Measurements from ENCODE around the gene PRR22.
"Not testable (repeated sequence)": the region's sequence is repeated elsewhere in the genome, so short reads cannot be mapped to it uniquely, and the experiment has no call there.

Gene PRR22

DNA sequence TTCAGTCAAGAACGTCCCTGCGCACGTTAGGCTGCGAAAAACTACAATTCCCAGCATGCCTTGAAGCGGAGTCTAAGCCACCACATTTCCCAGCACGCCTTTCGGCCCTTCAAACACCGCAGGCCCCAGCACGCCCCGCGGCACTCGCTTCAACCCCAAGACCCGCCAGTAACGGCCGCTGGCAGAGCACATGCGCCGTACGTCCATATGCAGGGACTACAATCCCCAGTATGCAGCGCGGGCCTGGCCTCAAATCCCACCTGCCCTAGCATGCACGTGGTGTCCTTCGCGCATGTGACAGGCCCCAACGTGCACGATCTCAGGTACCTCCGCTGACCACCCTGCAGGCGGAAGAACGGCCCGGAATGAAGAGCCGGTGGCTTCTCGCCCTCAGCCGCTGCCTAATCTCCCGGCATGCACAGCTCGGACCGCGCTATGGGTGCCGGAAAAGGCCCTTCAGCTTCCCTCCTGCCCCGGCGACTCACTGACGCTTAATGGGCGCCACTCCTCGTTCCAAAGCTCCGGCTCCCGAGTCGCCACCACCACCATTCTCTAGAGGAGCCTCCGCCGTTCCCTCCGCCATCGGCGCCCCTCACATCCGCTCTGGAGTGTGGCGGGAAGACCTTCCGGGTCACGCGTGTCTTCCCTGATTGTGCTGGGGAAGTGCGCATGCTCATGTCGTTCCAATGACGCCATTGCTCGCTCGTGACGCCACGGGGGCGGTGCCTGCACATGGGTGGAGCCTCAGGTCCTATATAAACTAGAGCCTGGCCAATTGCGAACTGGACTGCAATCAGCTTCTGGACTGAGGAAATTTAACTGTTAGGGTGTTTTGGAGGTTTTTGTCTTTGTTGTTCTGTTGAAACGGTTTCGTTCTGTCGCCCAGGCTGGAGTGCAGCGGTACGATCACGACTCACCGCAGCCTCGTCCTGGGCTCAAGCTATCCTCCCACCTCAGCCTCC, 6.3 kb upstream of the PRR22 start, which contains the start of gene DUS3L:
TSS of gene DUS3L (minus strand) at position 605 of the 962 bp plus-strand sequence. CDS start at position 583, 22 bp downstream.
- peak; percentile 99 for DNase-seq (ENCODE audit: low read depth, low spot score)

GRCh38 chr19:5789886-5790558, 5.5 kb upstream of the PRR22 start:
- no peak for DNase-seq (ENCODE audit: low read depth, low spot score)

- no peak for DNase-seq (ENCODE audit: low read depth, low spot score)
These were observed 4.8 kb upstream of the PRR22 start for GRCh38 chr19:5789351-5789761.

- DNase-seq (ENCODE audit: low read depth, low spot score): no peak
These were observed 3.9 kb upstream of the PRR22 start for GRCh38 chr19:5788422-5788821.

DNA sequence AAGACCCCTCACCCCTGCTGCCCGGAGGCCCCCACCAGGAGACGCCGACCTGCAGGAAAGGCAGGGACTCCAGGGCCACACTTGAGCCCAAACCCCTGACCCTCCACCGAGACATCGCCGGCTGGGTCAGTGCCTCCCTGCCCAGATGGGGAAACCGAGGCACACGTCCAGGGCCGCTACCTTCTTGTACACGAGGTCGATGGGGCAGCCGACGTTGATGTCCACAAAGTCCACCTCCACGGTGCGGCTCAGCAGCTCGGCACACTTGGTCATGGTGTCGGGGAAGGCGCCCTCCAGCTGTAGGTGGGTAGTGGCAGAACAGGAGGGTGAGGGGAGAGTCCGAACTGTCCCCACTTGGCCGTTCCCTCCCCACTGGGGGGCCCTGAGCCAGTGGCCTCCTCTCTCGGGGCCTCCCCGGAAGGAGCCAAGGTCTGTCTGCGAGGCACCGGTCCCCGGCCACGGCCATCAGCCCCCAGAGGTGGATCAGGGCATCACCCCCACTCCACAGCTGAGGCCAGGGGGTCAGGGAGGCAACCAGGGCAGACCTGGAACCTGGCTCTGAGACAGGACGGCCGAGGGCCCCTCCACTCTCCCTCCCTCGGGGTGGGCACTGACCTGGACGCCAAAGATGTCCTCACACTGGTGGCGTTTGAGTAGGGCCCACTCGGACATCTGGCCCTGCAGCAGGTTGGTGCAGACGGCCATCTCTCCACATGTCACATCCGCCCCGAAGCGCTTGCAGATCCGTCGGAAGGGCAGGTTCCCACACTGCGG, 3.0 kb upstream of the PRR22 start:
- DNase-seq (ENCODE audit: low read depth, low spot score): no peak

GRCh38 chr19:5786593-5787408, 2.3 kb upstream of the PRR22 start:
- DNase-seq (ENCODE audit: low read depth, low spot score): no peak

DNA sequence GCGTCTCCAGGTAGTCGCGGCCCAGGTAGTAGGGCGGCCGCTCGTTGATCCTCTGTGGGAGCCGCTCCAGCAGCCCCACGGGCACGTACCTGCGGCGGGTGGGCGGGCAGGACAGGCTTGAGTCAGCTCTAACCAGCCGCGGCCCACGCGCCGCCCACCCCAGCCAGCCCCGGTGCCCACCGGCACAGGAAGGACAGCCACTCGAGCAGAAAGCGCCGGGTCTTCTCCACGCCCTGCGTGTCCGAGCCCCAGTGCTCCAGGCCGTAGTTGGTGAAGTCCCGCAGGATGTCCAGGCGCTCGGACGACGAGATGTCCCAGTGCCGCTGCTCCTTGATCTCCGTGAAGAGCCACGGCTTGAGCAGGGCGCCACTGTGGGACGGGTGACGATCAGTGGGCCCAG, 877 bp upstream of the PRR22 start:
- no peak for DNase-seq (ENCODE audit: low read depth, low spot score)

DNA sequence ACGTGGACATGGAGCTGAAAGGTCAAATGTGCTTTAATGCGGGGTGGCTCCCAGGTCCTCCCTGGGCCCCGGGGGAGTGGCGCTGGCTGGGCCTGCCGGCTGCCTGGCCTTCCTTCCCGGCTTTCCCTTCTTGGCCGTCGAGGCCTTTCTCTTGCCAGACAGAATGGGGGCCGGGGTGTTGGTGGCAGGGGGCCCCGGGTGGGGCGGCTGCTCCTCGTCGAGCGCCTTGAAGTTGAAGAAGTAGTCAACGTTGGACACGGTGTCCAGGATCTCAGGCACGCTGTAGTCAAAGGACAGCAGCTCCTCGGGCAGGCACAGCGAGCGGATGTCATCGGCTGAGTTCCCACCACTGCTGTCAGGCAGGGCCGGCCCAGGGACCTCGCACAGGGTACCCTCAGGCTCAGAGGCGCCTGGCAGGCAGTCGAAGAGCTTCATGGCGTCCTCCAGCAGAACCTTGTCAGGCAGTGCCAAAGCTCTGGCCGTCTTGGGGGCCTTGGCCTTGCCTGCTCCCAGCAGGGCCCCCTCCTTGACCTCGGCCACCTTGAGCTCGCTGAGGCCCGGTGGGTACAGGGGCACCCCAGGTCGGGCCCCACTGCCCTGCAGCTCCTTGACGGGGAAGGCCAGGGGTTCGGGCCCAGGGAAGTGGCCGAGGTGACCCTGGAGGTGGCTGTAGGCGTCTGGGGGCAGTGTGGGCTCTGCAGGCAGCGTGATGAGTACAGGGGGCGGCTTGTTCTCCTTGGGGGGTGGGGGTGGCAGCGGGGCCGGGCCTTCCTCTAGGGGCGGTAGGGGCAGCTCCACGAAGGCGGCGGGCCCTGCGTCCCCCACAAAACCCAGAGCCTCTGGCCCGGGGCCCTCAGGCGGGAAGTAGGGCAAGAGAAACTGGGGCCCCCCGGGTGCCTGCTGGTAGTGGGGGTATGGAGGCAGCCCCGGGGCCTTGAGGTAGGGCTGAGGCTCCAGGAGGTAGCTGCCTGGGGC, 1.3 kb downstream of the PRR22 start:
- DNase-seq (ENCODE audit: low read depth, low spot score): no peak

DNA sequence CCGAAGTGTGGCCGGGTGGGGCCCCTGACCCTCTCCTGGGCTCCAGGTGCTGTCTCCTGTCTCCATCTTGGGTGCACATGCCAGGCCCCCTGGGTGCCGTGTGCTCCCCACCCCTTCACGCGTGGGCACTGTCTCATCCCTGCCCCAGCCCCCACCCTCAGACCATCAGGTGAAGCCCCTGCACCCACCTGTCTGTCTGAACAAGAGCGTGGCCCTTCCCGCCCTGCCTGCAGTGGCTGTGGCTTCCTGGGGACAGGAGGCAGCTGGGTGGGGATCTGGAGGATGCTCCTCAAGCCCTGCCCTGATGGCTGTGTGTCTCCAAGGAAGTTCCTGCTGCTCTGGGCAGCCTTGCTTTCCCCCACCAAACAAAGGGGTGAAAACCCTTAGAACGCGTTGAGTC, 2.2 kb downstream of the PRR22 start:
- no peak for DNase-seq (ENCODE audit: low read depth, low spot score)

DNA sequence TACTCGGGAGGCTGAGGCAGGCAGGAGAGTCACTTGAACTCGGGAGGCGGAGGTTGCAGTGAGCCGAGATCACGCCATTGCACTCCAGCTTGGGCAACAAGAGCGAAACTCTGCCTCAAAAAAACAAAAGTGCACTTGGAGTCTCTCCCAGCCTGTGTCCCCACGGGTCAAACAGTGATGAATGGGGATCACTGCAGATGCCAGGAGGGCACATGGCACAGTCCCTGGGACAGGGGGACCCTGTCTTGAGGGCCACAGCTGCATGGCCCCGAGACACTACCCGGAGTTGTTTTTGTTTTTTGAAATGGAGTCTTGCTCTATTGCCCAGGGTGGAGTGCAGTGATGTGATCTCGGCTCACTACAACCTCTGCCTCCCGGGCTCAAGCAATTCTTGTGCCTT, 3.6 kb downstream of the PRR22 start:
- not testable (repeated sequence) for DNase-seq (ENCODE audit: low read depth, low spot score)

GRCh38 chr19:5778402-5778801, 6.1 kb downstream of the PRR22 start:
- no peak for DNase-seq (ENCODE audit: low read depth, low spot score)

- peak; percentile 24 for DNase-seq (ENCODE audit: low read depth, low spot score)
These were observed 8.8 kb downstream of the PRR22 start for GRCh38 chr19:5775668-5776309.

- peak; percentile 24 for DNase-seq (ENCODE audit: low read depth, low spot score)
These were observed 9.6 kb downstream of the PRR22 start for GRCh38 chr19:5774921-5775320.

DNA sequence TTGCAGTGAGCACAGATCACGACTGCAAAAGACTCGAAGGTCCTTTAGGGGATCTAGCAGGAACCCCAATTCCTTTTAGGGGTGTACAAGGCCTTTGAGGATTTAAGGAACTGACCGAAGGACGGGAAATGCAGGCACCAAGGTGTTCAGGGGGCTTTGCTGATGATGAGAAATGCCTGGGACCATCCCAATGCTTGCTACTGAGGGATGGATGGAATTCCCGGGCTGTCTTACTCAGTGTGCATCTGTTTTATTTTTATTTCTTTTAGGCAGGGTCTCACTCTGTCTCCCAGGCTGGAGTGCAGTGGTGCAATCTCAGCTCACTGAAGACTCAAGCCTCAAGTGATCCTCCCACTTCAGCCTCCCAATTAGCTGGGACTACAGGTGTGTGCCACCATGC, 11.3 kb downstream of the PRR22 start:
- DNase-seq (ENCODE audit: low read depth, low spot score): no peak

- DNase-seq (ENCODE audit: low read depth, low spot score): no peak
These were observed 12.1 kb downstream of the PRR22 start for GRCh38 chr19:5772416-5772815.

- DNase-seq (ENCODE audit: low read depth, low spot score): no peak
These were observed 16.6 kb downstream of the PRR22 start for GRCh38 chr19:5767949-5768348.

DNA sequence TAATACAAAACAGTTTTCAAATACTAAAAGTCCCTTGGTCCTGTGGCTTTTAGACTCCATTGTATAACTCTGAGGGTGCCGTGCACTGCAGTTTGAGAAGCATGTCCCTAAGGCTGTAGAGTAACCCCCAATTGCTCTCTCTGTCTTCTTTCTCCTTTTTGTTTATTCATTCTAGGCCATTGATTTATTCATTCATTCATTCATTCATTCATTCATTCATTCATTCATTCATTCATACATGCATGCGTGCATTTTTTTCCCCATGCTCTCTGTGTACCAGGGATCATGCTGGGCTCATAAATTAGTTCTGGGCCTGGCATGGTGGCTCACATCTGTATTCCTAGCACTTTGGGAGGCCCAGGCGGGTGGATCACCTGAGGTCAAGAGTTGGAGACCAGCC, 19.3 kb downstream of the PRR22 start:
- DNase-seq (ENCODE audit: low read depth, low spot score): no peak

GRCh38 chr19:5762608-5763217, 21.8 kb downstream of the PRR22 start:
- no peak for DNase-seq (ENCODE audit: low read depth, low spot score)

DNA sequence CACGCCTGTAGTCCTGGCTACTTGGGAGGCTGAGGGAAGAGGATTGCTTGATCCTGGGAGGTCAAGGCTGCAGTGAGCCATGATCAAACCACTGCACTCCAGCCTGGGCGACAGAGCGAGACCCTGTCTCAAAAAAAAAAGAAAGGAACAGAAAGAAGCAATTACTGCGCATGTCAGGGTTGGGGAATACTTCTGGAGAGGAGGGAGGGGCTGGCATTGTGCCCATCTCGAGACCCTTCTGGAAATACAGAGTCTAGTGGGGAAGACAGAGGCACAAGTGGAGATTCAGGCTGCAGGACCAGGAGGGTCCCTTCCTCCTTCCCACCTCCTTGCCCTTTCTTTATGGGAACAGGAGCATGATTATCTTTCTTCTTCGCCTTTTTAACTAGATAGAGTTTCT, 30.8 kb downstream of the PRR22 start:
- no peak for DNase-seq (ENCODE audit: low read depth, low spot score)
